GM21737 (cell line): Measurements from ENCODE around the gene SLC25A29.
"Not testable (repeated sequence)": the region's sequence is repeated elsewhere in the genome, so short reads cannot be mapped to it uniquely, and the experiment has no call there.

Experiments used
- ATAC-seq: cut with Tn5 transposase; IDR thresholded peaks from one replicate; pipeline ENCODE4 v1.9.1; 2021; ENCODE audit warnings: mild to moderate bottlenecking, moderate library complexity; ENCODE audit not compliant: unreplicated experiment

The SLC25A29 gene

DNA sequence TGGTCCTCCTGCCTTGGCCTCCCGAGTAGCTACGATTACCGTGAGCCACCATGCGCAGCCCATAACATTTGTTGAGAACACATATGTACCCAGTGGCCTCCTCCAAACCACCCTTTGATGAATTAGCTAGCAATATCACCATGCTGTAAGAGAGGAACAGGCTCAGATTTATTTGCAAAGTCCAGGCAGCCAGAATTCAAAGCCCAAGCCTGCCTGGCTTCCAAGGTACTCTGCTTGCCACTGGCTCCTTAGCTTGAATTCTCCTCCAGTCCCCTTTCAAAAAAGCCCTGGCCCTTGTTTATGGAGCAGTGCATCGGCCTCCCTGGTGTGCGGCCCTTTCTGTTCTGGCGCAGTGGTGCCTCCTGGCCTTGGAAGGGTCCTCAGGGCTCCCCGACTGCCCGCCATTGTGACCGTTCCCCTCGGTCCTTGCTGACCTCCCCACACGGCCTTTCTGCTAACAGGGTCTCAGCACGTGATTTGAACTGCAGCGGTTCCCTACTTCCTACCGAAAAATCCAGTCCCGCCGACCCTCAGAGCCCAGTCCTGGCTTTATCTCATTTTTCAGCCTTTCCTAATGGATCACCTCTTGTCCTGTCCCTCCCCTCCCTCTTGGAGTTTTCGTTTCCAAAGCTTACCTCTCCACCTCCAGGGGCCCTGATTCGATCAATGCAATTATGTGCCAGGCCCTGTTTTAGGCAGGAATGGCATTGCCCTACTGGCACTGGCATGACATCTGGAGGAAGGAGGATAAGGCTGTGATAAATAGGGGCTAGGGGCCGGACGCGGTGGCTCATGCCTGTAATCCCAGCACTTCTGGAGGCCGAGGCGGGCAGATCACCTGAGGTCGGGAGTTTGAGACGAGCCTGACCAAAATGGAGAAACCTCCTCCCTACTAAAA is 22.0 kb downstream of the SLC25A29 start:
- no peak for ATAC-seq

DNA sequence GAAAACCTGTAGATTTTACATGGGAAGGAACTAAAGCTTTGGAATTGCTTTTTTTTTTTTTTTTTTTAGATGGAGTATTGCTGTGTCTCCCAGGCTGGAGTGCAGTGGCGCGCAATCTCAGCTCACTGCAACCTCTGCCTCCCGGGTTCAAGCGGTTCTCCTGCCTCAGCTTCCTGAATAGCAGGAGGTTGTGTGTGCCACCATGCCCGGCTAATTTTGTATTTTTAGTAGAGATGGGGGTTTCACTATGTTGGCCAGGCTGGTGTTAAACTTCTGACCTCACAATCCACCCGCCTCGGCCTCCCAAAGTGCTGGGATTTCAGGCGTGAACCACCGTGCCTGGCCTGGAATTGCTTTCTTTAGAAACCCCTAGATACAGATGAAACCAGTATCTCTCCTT is 22.8 kb downstream of the SLC25A29 start:
- not testable (repeated sequence) for ATAC-seq

DNA sequence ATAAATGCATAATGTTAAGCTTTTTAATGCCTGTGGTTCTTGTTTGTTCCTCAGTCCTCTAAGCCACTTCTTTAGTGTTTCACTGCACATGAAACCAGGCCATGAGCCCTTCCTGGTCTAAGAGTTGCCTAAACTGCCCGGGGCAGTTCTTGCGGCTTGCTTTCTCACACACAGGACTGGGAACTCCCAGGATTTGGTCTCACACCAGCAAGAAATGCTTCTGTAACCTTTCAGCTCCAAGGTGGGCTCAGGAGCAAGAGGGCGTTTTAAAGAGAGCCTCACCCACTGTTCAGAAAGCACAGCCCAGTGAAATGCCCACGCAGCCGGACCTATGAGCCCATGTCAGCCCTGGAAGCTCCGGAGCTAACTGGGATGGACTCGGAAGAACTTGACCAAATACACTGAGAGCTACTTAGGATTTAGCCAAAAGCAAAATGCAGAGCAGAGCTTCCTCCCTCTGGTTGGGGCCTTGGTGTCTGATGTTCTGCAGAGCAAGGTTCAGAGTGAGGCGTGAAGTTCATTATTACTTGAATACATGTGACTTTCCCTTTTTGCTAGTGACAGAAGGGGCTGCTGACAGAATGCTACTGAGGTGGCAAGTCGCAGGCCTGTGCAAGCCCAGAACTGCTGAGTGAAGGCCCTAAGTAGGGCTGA is 23.4 kb downstream of the SLC25A29 start:
- no peak for ATAC-seq

DNA sequence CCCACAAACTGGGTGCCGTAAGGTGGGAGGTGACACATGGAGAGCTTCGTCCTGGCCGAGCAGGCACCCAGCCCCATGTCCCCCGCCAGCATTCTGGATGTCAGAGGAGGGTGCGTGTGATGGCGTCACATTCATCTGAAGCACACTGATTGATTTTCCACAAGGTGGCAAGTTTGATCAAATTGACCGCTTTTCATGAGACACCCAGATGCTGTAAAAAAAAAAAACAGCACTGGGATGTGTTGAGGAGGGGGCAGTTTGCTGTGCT is 24.2 kb downstream of the SLC25A29 start:
- ATAC-seq, result no peak

DNA sequence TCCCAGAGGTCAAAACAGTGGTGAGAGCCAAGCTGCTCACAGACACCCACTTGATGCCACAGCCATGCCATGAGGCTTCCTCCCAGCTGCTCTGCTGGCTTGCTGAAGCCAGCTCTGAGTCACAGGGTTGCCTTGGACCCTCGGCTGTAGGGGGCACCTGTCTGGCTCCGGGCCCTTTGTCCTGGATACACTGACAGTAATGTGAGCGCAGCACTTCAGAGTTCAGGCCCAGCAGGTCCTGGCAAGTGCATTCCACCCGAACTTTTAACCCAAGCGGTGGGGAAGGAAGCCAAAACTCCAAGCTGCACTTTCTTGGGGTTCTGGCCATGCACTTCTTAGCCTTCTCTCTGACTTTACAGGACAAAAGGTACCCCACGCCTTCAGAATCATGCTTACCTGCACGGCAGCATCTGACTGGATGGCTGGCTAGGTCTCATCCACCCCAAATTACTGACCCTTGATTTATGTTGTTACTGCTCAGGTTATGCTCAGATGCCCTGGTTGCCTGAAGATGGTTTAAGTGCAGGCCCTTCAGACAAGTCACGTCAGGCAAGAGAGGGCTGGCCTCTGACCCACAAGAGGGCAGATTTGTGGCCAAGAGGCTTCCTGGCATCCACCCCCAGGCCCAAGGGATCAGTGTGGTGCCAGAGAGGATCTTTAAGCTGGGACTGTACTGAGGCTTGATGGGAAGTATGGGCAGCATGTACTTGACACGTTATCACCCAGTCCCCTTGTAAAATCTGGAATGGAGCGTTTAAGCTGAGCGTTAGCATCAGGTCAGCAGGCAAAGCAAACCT is 24.8 kb downstream of the SLC25A29 start:
- ATAC-seq, result no peak

DNA sequence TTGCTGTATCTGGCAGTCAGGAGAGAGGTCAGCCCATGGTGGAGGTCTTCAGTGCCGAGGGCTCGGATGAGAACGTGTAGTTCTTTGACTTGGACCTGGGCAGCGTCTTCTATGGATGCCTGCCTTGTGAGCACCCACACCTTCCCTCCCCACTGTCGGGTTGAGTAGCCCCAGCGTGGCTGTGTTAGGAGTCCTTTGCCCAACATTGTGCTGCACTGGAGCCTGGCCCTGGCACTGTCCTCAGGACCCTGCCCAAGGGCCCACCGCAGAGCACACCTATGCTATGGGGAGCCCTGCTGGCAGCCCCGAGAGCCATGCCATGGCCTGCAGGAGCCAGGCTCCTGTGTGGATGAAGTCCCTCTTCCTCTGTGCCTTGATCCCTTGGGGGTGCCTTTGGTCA is 26.7 kb downstream of the SLC25A29 start:
- no peak for ATAC-seq

DNA sequence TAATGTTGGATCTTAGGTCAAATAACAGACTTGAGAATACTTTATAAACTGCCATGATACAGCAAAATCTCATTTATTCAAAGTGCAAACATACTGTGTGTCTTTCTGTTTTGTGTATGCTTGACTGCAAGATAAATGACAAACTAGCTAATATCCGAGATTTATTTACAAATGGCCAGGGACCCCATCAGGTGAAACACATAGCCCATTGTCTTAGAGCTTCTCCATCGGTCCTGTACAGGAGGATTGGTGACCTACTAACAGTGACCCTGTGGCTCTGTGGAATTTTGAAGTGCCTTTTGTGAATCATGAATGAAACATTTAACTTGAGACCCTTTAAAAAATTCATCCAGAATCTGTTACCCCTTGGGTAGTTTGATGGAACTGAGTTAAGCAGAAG is 27.1 kb downstream of the SLC25A29 start:
- ATAC-seq, result no peak

DNA sequence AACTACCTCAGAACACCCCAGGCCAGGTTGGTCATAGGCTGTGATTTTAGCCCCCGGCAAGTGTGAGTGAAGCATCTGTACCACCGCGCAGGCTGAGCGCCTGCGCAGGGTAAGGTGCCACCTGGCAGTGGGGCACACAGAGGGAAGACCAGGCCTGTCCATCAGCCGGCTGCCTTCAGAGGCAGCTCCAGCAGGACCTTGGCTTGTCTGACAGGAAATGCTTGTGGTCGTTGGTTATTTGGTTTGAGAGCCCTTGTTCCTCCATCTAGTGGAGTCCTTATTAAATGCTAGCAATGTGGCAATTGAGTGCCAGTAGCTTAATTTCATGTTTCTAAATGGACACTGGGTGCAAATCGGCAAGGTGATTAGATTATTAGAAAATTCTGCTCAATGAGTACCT is 27.5 kb downstream of the SLC25A29 start:
- no peak for ATAC-seq

DNA sequence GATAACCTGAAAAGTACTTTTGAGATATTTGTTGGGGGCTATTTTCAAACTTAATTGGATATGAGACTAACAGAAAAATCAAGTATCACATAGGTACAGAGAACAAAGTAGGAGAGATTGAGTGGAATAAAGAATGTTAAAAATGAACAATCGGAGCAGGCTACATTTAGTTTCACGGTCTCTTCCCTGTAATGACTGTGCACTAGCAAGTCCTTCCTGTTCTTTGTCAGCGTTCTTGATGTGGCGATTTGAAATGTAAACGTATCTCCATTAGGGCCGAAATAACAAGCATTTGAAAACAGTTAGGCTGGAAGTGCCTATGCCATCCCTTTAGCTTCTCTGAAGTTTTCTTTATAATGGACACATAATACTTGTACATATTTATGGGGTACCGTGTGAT is 31.0 kb downstream of the SLC25A29 start:
- no peak for ATAC-seq

DNA sequence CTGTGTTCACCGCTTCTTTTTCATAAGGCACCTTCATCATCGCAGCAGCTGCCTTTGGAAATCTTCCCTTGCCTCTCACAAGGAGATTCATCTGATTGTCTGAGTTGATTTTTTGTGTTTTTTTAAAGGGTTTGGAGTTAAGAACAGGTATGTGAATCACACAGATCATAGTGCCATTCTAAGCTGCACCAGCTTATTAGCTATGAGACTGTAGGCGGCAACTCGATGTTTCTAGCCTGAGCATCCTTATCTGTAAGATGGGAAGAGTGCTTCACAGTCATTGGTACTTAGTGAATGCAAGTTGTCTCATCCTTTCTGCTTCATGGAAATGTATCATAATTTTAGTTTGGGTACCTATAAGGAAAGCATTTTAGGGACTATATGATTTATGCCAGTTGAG is 32.0 kb downstream of the SLC25A29 start:
- no peak for ATAC-seq

DNA sequence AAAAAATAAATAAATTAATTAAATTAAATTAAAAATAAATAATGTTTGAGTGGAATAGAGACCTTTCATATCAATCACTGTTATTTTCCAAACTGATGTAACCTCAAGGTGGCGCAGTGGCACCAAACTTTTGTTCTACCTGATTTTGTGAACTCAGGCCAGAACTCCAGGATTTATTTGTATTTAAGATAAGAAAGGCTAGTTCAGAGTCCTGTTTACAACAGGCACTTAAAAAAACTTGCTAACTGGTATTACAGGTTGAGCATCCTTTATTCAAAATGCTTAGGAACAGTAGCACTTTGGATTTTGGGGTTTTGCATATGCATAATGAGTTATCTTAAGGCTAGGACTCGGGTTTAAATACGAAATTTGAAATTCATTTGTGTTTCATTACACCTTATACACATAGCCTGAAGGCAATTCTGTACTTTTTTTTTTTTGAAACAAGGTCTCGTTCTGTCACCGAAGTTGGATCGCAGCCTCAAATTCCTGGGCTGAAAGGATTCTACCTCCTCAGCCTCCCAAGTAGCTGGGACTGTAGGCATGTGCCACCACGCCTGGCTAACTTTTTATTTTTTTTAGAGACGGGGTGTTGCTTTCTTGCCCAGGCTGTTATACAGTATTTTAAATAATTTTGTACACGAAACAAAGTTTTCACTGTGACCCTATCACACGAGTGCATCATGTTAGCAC is 34.9 kb downstream of the SLC25A29 start:
- no peak for ATAC-seq

DNA sequence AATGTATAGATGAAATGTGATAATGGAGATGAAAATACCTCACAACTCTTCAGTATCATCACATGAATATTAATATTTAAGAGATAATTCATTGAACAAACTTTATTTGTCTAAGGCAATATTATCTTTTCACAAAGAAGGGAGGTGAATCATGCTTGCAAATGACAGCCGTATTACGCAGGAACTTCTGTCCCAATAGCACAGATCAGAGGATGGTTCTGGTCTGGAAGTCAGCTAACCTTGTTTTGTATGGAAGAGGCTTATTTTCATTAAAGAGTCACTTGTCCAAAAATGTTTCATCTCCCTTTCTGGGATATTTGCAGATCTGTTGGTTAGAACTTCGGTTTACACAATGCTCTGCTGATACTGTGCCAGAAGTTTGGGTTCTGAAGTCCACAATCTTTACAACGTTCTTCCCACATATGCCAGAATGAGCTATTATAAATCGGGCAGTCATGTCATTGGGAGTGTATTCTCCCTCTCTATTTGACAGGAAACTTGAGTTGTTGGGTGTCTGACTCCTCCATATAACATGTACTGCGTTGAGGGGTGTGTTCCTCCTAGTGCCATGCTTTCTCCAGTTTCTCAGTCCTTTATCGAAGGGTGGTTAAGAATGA is 37.5 kb downstream of the SLC25A29 start:
- no peak for ATAC-seq

DNA sequence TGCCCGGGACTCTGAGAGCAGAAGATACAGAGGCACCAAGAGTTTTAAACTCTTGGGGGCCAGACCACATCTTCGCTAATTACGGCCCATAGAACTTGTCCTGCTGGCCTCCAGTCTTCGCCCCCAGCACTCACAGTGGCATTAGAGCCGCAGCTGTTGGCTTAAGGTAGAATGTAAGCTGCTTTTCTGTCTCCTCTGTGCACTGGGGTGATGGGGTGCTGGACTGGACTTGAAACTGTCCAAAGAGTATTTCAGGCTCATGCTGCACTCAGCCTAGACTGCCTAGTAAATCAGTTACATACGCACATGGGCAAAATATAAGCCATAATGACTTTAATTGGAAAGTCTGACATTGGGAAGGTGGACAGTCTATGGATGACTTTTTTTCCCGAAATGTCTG is 38.3 kb downstream of the SLC25A29 start:
- no peak for ATAC-seq

DNA sequence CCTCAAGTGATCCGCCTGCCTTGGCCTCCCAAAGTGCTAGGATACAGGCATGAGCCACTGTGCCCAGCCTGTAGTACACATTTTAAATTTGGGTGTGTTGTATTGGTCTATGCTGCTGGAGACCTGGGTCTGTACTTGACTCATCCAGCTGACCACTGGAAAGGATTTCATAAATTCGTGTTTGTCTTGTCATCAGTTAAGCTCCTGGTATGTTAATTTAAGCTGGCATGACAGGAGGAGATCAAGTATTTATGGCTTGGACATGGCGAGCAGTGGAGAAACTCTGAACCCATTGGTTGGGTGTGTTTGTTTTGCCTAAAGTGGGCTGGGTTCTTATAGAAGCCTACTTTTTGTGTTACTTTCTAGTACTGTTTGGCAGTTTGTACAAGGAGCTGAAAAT is 43.1 kb downstream of the SLC25A29 start:
- ATAC-seq, result no peak

DNA sequence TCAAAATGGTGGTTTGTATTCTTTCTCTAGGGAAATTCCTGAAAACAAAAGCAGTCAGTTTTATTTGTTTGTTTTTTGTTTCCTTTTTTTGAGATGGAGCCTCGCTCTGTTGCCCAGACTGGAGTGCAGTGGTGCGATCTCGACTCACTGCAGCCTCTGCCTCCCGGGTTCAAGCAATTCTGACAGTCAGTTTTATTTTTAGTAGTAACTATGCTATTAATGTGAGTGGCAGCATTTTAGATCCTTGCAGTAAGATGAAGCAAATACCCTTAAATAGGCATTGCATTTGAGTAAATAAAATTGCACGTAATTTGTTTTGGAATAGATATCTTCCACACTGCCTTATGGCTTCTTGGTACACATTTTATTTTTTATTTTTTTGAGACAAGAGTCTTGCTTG is 43.7 kb downstream of the SLC25A29 start:
- no peak for ATAC-seq

DNA sequence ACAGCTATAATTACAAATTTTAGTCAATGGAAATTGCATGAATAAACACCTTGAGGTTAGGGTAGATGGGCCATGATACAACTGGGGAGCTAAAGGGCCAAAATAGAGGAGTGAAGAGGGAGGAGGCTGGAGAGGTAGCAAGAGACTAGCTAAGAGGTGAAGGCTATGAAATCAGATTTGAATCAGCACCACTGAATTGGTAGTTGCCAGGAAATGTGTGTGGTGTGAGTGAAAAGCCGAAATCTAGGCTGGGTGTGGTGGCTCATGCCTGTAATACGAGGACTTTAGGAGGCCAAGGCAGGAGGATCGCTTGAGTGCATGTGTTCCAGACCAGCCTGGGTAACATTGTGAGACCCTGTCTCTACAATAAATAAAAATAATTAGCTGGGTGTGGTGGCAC is 44.6 kb downstream of the SLC25A29 start:
- ATAC-seq, result no peak

DNA sequence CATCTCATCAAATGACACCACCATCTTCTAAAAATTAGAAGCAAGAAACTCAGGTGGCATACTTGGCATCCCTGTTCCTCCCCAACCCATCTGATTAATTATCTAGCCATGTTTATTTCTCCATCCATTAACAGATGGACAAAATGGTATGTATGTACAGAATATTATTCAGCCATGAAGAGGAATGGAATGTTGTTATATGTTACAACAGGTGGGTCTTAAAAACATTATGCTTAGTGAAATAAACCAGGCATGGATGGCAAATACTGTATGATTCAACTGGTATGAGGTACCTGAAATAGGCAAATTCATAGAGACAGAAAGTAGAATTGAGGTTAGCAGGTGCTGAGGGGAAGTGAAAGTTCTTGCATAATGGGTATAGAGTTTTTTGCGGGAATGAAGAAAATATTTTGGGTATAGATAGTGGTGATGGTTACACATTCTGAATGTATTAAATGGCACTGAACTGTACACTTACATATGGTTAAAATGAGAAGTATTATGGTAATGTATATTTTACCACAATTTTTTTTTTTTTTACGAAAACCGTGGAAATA is 49.8 kb downstream of the SLC25A29 start:
- no peak for ATAC-seq

DNA sequence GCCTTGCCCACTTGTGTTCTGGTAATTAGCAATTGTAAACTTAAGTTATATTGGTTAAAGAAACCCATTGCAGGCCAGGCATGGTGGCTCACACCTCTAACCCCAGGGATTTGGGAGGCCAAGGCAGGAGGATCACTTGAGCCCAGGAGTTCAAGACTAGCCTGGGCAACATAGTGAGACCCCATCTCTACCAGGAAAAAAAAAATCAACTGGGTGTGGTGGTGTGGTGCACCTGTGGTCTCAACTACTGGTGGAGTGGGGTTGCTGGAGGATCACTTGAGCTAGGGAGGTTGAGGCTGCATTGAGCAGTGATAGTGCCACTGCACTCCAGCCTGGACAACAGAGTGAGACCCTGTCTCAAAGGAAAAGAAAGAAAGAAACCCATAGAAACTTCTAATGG is 53.6 kb downstream of the SLC25A29 start:
- ATAC-seq, result no peak

DNA sequence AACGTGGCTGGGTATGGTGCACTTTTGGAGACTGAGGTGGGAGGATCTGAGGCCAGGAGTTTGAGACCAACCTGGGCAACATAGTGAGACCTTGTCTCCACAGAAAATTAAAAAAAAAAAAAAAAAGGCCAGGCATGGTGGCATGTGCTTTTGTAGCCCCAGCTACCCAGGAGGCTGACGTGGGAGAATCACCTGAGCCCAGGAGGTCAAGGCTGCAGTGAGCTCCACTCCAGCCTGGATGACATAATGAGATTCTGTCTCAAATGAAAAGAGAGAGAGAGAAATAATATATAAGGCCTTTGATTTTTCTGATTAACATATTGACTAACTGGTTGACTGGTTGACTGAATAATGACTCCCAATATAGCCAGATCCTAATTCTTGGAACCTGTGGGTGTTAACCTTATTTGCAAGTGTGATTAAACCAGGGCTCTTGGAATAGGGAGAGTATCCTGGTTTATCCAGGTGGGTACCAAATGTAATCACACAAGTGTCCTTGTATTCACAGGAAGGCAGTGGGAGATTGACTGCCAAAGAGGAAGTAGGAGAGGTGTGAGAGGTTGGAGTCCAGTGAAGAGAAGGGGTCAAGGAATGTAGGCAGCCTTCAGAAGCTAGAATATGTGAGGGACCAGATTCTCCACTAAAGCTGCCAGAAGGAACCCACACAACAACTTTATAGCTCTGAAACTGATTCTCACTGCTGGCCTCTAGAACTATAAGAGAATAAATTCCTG is 55.3 kb downstream of the SLC25A29 start:
- no peak for ATAC-seq
